Peyer's patch (tissue), 4 donors: ENCODE measurements around the gene MDFIC. TPM values are rescaled to one million over a fixed set of nuclear protein-coding genes. Genes with fewer than 3 reads are reported as not detected.

Source experiments
- DNase-seq, 3 donors: peaks; one replicate each; pipeline ENCODE4 v3.0.0-alpha.2; 2017 to 2019
- H3K27ac ChIP-seq, 4 donors: fragments of 200-600 bp; sonication (generic); one replicate each; pipeline ENCODE4 v1.5.1; 2016 to 2019
- H3K27me3 ChIP-seq, 2 donors: fragments of 200-600 bp; sonication (generic); one replicate each; pipeline ENCODE4 v1.5.1; 2019
- H3K36me3 ChIP-seq, 3 donors: fragments of 200-600 bp; sonication (generic); one replicate each; pipeline ENCODE4 v1.5.1; 2016 to 2019
- H3K4me1 ChIP-seq, 4 donors: fragments of 200-600 bp; sonication (generic); one replicate each; pipeline ENCODE4 v1.5.1; 2016 to 2019
- H3K4me3 ChIP-seq, 4 donors: fragments of 200-600 bp; sonication (generic); 1 replicate in 3 of 4; 2 replicates in 1 of 4; pipeline ENCODE4 v1.5.1; 2016 to 2019; ENCODE audit warnings: mild to moderate bottlenecking in 1 of 4
- H3K9me3 ChIP-seq, 4 donors: fragments of 200-600 bp; sonication (generic); one replicate each; pipeline ENCODE4 v1.5.1; 2016 to 2019; ENCODE audit warnings: mild to moderate bottlenecking in 1 of 4
- CTCF ChIP-seq, 6 experiments: fragments of 450-650 bp in 4 of 6; fragments of 200-600 bp in 2 of 6; sonication (generic) in 1 of 6; IDR thresholded peaks; one replicate each; pipeline ENCODE4 v1.5.1; 2017 to 2019; ENCODE audit warnings: antibody characterized with exemption in 6 of 6, mild to moderate bottlenecking in 3 of 6, moderate library complexity in 1 of 6
- POLR2A ChIP-seq, 2 donors: fragments of 450-650 bp; IDR thresholded peaks; one replicate each; pipeline ENCODE4 v1.5.1; 2017; ENCODE audit warnings: antibody characterized with exemption in 2 of 2, mild to moderate bottlenecking in 2 of 2, moderate library complexity in 2 of 2
- total RNA-seq, 4 donors: library from RNA; depleted of rRNA; stranded (reverse); fragments of >200 nt; gene quantifications; one replicate each; pipeline ENCODE4 v1.1.0, GENCODE V29; 2016

MDFIC gene, protein sequence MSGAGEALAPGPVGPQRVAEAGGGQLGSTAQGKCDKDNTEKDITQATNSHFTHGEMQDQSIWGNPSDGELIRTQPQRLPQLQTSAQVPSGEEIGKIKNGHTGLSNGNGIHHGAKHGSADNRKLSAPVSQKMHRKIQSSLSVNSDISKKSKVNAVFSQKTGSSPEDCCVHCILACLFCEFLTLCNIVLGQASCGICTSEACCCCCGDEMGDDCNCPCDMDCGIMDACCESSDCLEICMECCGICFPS
- 10 to 100 TPM in 2 of 4 donors, 1 to 10 TPM in 2; 4.3 to 36.3 (median 9.0) TPM for total RNA-seq

DNA sequence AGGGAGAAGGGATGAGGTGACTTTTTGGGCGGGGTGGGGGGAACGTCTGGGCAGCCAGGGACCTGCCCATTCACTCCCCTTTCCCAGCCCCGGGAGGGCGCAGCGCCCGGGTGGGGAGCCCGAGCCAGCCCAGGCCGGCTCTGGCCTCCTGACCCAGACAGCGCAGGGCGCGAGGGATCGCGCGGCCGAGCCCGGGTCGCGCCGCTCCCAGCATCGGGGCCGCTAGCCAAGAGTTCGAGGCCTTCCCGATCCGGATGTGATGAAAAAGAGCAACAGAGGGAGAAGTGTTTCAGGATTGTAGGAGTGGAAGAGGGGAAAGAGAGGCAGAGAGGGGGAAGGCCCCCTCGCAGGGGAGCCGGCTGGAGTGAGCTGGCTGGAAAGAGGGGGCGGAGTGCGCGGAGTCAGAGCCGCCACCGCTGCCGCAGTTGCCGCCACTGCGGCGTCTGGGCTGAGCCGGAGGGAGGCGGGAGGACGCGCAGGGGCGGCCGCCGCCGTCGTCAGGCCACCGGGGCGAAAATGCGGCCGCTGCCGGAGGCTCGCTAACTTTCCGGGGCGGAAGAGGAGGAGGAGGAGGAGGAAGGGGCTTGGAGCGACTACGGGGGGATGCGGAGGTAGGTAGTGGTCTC, at the start of gene MDFIC:
Gene MDFIC, plus strand, starts transcription at position 69 of the 626 bp plus-strand sequence. CDS start 940 bp downstream, outside the sequence.
- no peaks in the 10 kb centered on the region for H3K27me3 ChIP-seq
- H3K4me3 ChIP-seq: peak within 1 kb of the TSS; percentile 69 to 76 (median 72)
- peak within 1 kb of the TSS; percentile 82 to 90 (median 87) for H3K27ac ChIP-seq
- H3K36me3 ChIP-seq: no peaks in the 10 kb centered on the region
- peaks cover 0 to 17% (median 4%) of the 10 kb centered on the region in 4 donors for H3K4me1 ChIP-seq
- DNase-seq: peak; percentile 41 to 67 (median 65)
- TF ChIP-seq CTCF (IDR thresholded peaks at IDR 0.05) (no peak), POLR2A (IDR thresholded peaks at IDR 0.05) (no peak)
- H3K9me3 ChIP-seq: no peaks in the 10 kb centered on the region

DNA sequence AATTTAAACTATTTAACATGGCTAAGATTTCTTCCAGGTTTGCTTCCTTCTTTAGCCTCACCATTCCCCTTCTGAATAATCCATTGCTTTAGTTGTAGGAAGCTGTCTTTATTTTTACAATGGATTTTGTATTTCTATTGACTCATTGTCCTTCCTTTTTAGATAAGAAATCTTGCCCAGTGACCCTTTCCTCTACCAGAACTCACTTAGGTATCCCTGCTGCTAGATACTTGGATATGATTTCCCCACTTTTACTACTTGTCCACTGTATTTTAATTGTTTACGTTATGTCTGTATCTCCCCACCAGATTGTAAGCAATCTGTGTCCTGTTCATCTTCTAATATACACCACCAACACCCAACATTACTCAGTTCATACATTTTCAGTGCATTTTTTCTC, 47.7 kb upstream of the MDFIC start:
- DNase-seq: no peak
- no peak for TF ChIP-seq POLR2A (IDR thresholded peaks at IDR 0.05)
- no peak for TF ChIP-seq CTCF (IDR thresholded peaks at IDR 0.05)

GRCh38 chr7:114875186-114875585, 46.7 kb upstream of the MDFIC start:
- no peaks in the 10 kb centered on the region for H3K9me3 ChIP-seq
- TF ChIP-seq POLR2A (IDR thresholded peaks at IDR 0.05) (no peak), CTCF (IDR thresholded peaks at IDR 0.05) (no peak)

More for the DNA sequence above, 47.7 kb upstream of the MDFIC start:
- H3K4me3 ChIP-seq: no peak overlapping the region
- H3K27me3 ChIP-seq: no peaks in the 10 kb centered on the region
- H3K4me1 ChIP-seq: no peaks in the 10 kb centered on the region
- H3K36me3 ChIP-seq: no peaks in the 10 kb centered on the region
- H3K27ac ChIP-seq: no peak overlapping the region
- H3K9me3 ChIP-seq: no peaks in the 10 kb centered on the region

DNA sequence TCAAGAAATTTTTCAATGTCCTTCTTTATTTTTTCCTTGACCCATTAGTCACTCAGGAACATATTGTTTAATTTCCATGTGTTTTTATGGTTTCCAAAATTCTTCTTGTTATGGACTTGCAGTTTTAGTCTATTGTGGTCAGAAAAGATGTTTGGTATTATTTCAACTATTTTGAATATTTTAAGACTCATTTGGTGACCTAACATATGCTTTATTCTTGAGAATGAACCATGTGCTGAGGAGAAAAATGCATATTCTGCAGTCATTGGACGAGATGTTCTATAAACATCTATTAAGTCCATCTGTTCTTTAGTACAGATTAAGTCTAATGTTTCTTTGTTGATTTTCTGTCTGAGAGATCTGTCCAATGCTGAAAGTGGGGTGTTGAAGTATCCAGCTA, 42.3 kb upstream of the MDFIC start:
- Histone ChIP-seq H3K36me3 (no peaks in the 10 kb centered on the region), H3K27me3 (no peaks in the 10 kb centered on the region), H3K4me3 (no peak overlapping the region), H3K4me1 (no peaks in the 10 kb centered on the region), H3K27ac (no peak overlapping the region), H3K9me3 (no peaks in the 10 kb centered on the region)
- DNase-seq: no peak
- TF ChIP-seq POLR2A (IDR thresholded peaks at IDR 0.05) (no peak), CTCF (IDR thresholded peaks at IDR 0.05) (no peak)

More at GRCh38 chr7:114875186-114875585, 46.7 kb upstream of the MDFIC start:
- H3K27ac ChIP-seq: no peak overlapping the region
- H3K27me3 ChIP-seq: no peaks in the 10 kb centered on the region
- H3K36me3 ChIP-seq: no peaks in the 10 kb centered on the region
- H3K4me3 ChIP-seq: no peak overlapping the region
- H3K4me1 ChIP-seq: no peaks in the 10 kb centered on the region
- DNase-seq: no peak

GRCh38 chr7:114885836-114886235, 36.1 kb upstream of the MDFIC start:
- Histone ChIP-seq H3K9me3 (no peaks in the 10 kb centered on the region), H3K36me3 (no peaks in the 10 kb centered on the region), H3K4me3 (no peak overlapping the region), H3K4me1 (no peaks in the 10 kb centered on the region), H3K27ac (no peak overlapping the region), H3K27me3 (no peaks in the 10 kb centered on the region)
- no peak for DNase-seq
- TF ChIP-seq POLR2A (IDR thresholded peaks at IDR 0.05): no peak
- no peak for TF ChIP-seq CTCF (IDR thresholded peaks at IDR 0.05)
